Tibial nerve (tissue), 4 donors: ENCODE results near the gene AFG1L. TPM values are rescaled to one million over a fixed set of nuclear protein-coding genes. Genes with fewer than 3 reads are reported as not detected.
"Not testable (repeated sequence)": the region's sequence is repeated elsewhere in the genome, so short reads cannot be mapped to it uniquely, and the experiment has no call there.

Source experiments
- DNase-seq, 2 donors: peaks; one replicate each; pipeline ENCODE4 v3.0.0-alpha.2; 2019; ENCODE audit warnings: low spot score in 2 of 2
- H3K27ac ChIP-seq, 4 donors: fragments of 200-600 bp; sonication (generic) in 3 of 4; one replicate each; pipeline ENCODE4 v1.5.1; 2017 to 2019; ENCODE audit warnings: mild to moderate bottlenecking in 1 of 4
- H3K27me3 ChIP-seq, 2 donors: fragments of 200-600 bp; sonication (generic) in 1 of 2; one replicate each; pipeline versions ENCODE4 v1.5.1 to v1.6.0; 2017 to 2019
- H3K36me3 ChIP-seq, 3 donors: fragments of 200-600 bp; sonication (generic); one replicate each; pipeline ENCODE4 v1.5.1; 2018 to 2019
- H3K4me1 ChIP-seq, 4 donors: fragments of 200-600 bp; sonication (generic) in 3 of 4; one replicate each; pipeline ENCODE4 v1.5.1; 2017 to 2019
- H3K4me3 ChIP-seq, 4 donors: fragments of 200-600 bp; sonication (generic) in 3 of 4; one replicate each; pipeline ENCODE4 v1.5.1; 2017 to 2019; ENCODE audit warnings: mild to moderate bottlenecking in 1 of 4, moderate library complexity in 1 of 4
- H3K9me3 ChIP-seq, 4 donors: fragments of 200-600 bp; sonication (generic) in 3 of 4; one replicate each; pipeline ENCODE4 v1.5.1; 2017 to 2019
- EP300 ChIP-seq, 2 donors: sonication (generic); formaldehyde crosslinking; IDR thresholded peaks; one replicate each; pipeline ENCODE4 v1.6.1; 2017; ENCODE audit warnings: antibody characterized with exemption in 2 of 2, mild to moderate bottlenecking in 1 of 2
- POLR2A ChIP-seq, 2 donors: fragments of 450-650 bp; IDR thresholded peaks; one replicate each; pipeline ENCODE4 v1.6.1; 2017; ENCODE audit warnings: antibody characterized with exemption in 2 of 2, mild to moderate bottlenecking in 2 of 2, moderate library complexity in 2 of 2
- WGBS, 2 donors: methylation state at CpG; one replicate each; pipeline ENCODE4 v1.1.5; 2018; 5-methylcytosine and 5-hydroxymethylcytosine counted together
- total RNA-seq, 4 donors: library from RNA; depleted of rRNA; stranded (reverse); fragments of >200 nt; gene quantifications; one replicate each; pipeline ENCODE4 v1.1.0, GENCODE V29; 2016
- TF ChIP-seq, protein P1 (sequence below), 5 experiments: fragments of 200-600 bp in 3 of 5; fragments of 450-650 bp in 2 of 5; sonication (generic) in 3 of 5; IDR thresholded peaks; one replicate each; pipeline ENCODE4 v1.5.1; 2016 to 2019; ENCODE audit warnings: antibody characterized with exemption in 5 of 5, mild to moderate bottlenecking in 3 of 5, moderate library complexity in 2 of 5

Gene AFG1L
- total RNA-seq, 4 donors from 2014 or later: 2.0 to 5.2 (median 4.1) TPM

DNA sequence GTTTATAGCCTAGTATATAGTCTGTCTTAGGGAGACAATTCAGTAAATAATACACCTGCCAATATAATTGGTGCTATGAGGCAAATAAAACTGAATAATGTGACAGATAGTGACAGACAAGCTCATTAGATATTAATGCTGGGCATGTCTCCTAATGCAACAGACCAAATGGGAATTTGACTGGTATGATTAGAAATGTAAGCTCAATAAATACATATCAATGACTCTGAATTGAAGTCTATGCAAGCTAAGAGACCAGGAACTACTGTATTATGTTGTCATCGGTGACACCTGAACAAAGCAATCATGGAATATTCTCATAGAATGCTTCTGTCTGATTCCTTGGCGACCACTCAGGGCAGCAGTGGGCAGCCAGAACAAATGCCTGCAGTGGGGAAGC, 31.5 kb upstream of the AFG1L start:
- no peaks in the 10 kb centered on the region for H3K9me3 ChIP-seq
- H3K27ac ChIP-seq: no peak overlapping the region
- no peaks in the 10 kb centered on the region for H3K27me3 ChIP-seq
- H3K4me3 ChIP-seq: no peak overlapping the region
- WGBS, 2 donors: 84 to 96% methylated on average over 2 of the region's 2 CpGs
- no peak for DNase-seq
- H3K4me1 ChIP-seq: peaks cover 0 to 24% (median 5%) of the 10 kb centered on the region in 4 donors
- H3K36me3 ChIP-seq: peaks cover 0 to 4% (median 0%) of the 10 kb centered on the region in 3 donors
- TF ChIP-seq POLR2A (IDR thresholded peaks at IDR 0.05) (no peak), EP300 (IDR thresholded peaks at IDR 0.05) (no peak)
- TF ChIP-seq, protein P1, sequence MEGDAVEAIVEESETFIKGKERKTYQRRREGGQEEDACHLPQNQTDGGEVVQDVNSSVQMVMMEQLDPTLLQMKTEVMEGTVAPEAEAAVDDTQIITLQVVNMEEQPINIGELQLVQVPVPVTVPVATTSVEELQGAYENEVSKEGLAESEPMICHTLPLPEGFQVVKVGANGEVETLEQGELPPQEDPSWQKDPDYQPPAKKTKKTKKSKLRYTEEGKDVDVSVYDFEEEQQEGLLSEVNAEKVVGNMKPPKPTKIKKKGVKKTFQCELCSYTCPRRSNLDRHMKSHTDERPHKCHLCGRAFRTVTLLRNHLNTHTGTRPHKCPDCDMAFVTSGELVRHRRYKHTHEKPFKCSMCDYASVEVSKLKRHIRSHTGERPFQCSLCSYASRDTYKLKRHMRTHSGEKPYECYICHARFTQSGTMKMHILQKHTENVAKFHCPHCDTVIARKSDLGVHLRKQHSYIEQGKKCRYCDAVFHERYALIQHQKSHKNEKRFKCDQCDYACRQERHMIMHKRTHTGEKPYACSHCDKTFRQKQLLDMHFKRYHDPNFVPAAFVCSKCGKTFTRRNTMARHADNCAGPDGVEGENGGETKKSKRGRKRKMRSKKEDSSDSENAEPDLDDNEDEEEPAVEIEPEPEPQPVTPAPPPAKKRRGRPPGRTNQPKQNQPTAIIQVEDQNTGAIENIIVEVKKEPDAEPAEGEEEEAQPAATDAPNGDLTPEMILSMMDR (IDR thresholded peaks at IDR 0.05): no peak

DNA sequence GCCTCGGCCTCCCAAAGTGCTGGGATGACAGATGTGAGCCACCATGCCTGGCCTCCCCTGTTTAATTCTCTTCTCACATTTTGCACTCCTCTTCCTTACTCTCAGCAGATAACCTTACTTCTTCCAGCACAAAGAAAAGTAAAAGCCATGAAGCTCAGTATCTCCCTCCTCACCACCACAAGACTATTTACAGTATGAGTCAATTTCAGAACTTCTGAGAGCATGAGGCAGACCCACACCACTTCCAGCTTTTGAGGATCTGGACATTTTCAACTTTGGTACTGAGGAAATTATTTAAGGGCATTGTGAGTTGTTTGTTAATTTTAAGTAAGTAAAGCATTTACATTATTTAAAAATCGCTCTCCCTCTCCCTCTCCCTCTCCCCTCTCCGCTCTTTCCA, 26.0 kb upstream of the AFG1L start:
- H3K4me3 ChIP-seq: no peak overlapping the region
- H3K27ac ChIP-seq: no peak overlapping the region
- H3K4me1 ChIP-seq: no peaks in the 10 kb centered on the region
- no peak for DNase-seq
- H3K9me3 ChIP-seq: no peaks in the 10 kb centered on the region
- TF ChIP-seq POLR2A (IDR thresholded peaks at IDR 0.05) (no peak), EP300 (IDR thresholded peaks at IDR 0.05) (no peak)
- TF ChIP-seq, protein P1 (IDR thresholded peaks at IDR 0.05): no peak
- 93 to 94% methylated on average over 3 of the region's 3 CpGs for WGBS, 2 donors
- no peaks in the 10 kb centered on the region for H3K27me3 ChIP-seq
- no peaks in the 10 kb centered on the region for H3K36me3 ChIP-seq

DNA sequence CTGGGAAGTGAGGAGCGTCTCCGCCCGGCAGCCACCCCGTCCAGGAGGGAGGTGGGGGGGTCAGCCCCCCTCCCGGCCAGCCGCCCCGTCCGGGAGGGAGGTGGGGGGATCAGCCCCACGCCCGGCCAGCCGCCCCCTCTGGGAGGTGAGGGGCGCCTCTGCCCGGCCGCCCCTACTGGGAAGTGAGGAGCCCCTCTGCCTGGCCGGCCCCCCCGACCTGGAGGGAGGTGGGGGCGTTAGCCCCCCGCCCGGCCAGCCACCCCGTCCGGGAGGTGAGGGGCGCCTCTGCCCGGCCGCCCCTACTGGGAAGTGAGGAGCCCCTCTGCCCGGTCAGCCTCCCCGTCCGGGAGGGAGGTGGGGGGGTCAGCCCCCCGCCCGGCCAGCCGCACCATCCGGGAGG, 24.9 kb upstream of the AFG1L start:
- not testable (repeated sequence) for H3K9me3 ChIP-seq, H3K27ac ChIP-seq, H3K36me3 ChIP-seq, H3K27me3 ChIP-seq, H3K4me1 ChIP-seq, DNase-seq, H3K4me3 ChIP-seq
- WGBS, 2 donors: 75 to 96% methylated on average over 2 to 5 of the region's 31 CpGs

DNA sequence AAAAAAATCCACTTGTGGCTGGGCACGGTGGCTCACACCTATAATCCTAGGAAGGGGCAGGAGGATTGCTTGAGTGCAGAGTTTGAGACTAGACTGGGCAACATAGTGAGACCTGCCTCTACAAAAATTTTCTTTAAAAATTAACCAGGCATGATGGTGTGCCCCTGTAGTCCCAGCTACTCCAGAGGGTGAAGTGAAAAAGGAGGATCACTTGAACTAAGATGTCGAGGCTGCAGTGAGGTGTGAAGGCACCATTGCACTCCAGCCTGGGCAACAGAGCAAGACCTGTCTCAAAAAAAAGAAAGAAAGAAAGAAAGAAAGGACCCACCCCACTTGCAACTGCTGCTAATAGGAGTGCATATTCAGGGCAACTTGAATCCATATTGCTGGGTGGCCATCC, 20.3 kb upstream of the AFG1L start:
- no peak for TF ChIP-seq EP300 (IDR thresholded peaks at IDR 0.05)
- TF ChIP-seq, protein P1 (IDR thresholded peaks at IDR 0.05): no peak
- no peak for TF ChIP-seq POLR2A (IDR thresholded peaks at IDR 0.05)
- no peaks in the 10 kb centered on the region for H3K4me1 ChIP-seq
- H3K27ac ChIP-seq: no peak overlapping the region
- H3K36me3 ChIP-seq: no peaks in the 10 kb centered on the region
- no peak for DNase-seq
- no peaks in the 10 kb centered on the region for H3K9me3 ChIP-seq
- no peaks in the 10 kb centered on the region for H3K27me3 ChIP-seq
- H3K4me3 ChIP-seq: no peak overlapping the region
- 79 to 84% methylated on average over 2 of the region's 2 CpGs for WGBS, 2 donors

DNA sequence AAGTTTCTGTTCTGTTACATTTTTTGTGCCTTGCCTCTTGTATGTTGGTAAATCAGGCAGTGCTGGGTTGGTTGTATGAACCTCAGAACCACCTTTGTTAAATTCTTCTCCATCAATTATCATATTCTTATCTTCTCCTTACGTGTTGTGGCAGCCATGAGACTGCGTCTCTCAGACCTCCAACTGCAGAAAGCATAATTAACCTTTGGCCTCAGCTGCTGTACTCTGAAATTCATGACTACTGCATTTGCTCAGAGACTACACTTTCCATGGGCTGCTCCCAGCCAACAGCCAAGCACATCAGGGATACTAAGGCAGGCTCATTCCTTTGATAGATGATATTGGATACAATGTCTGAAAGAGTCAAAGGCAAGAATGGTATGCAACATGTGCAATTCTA, 18.9 kb upstream of the AFG1L start:
- TF ChIP-seq, protein P1 (IDR thresholded peaks at IDR 0.05): no peak
- TF ChIP-seq POLR2A (IDR thresholded peaks at IDR 0.05) (no peak), EP300 (IDR thresholded peaks at IDR 0.05) (no peak)
- no peak for DNase-seq
- H3K27ac ChIP-seq: no peak overlapping the region
- 39 to 58% methylated on average over 2 of the region's 2 CpGs for WGBS, 2 donors
- no peak overlapping the region for H3K4me3 ChIP-seq
- no peaks in the 10 kb centered on the region for H3K27me3 ChIP-seq
- no peaks in the 10 kb centered on the region for H3K9me3 ChIP-seq
- H3K36me3 ChIP-seq: no peaks in the 10 kb centered on the region
- H3K4me1 ChIP-seq: no peaks in the 10 kb centered on the region

DNA sequence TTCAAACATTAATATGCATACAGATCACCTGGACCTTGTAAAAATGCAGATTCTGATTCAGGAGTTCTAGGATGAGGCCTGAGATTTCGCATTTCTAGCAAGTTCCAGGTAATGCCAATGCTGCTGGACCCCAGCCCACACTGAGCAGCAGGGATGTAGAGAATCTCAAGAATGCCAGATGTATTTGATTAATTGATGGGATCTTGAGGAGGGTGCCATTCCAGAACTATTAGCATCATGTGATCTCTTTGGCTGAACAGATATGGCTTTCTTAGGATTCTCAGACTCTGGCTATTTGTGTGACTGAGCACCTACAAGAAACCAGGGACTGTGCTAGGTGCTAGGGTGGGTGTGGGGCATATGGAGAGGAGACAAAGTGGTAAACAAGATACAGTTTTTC, 17.6 kb upstream of the AFG1L start:
- WGBS, 2 donors: 94% methylated on average over 1 of the region's 1 CpG
- H3K27me3 ChIP-seq: no peaks in the 10 kb centered on the region

More for the DNA sequence above, 17.6 kb upstream of the AFG1L start:
- TF ChIP-seq EP300 (IDR thresholded peaks at IDR 0.05) (no peak), POLR2A (IDR thresholded peaks at IDR 0.05) (no peak)
- TF ChIP-seq, protein P1 (IDR thresholded peaks at IDR 0.05): no peak
- H3K4me3 ChIP-seq: no peak overlapping the region
- DNase-seq: no peak
- H3K27ac ChIP-seq: no peak overlapping the region
- H3K36me3 ChIP-seq: no peaks in the 10 kb centered on the region
- no peaks in the 10 kb centered on the region for H3K4me1 ChIP-seq
- H3K9me3 ChIP-seq: no peaks in the 10 kb centered on the region
